IMR-90 (cell line): Measurements from ENCODE around the gene PHC2. TPM values are rescaled to one million over a fixed set of nuclear protein-coding genes. Genes with fewer than 3 reads are reported as not detected.
A peak's percentile ranks its signal among the peaks of the same experiment; 100 is the strongest.

Source experiments
- ATAC-seq: fragments of 200-7000 bp; cut with Tn5 transposase; 2 replicates; pipeline ENCODE4 v1.9.1; 2020; ENCODE audit warnings: low read depth, mild to moderate bottlenecking, moderate library complexity
- BruUV-seq: library from RNA; stranded (reverse); fragments of 400-500 nt; replicated peaks from 2 replicates; lab custom pipeline; 2021; lab: Mats Ljungman, UMichigan
- CTCF ChIA-PET: fragments of 300-600 bp; formaldehyde crosslinking; extraction: SDS; loops from one replicate; lab custom pipeline; 2021; ENCODE audit warnings: antibody characterized with exemption; lab: Yijun Ruan, JAX
- POLR2A ChIA-PET: fragments of 300-600 bp; sonication (Branson Sonifier 250); formaldehyde crosslinking; loops from one replicate; lab custom pipeline; 2022; ENCODE audit warnings: antibody characterized with exemption; ENCODE audit not compliant: unreplicated experiment; lab: Charles Lee
- DNase-seq: peaks from one replicate; pipeline ENCODE4 v3.0.0; 2013
- H2AFZ ChIP-seq: replicated peaks from 2 replicates; pipeline ENCODE3; 2013; ENCODE audit warnings: low read length, mild to moderate bottlenecking; ENCODE audit not compliant: poor library complexity
- H2AK5ac ChIP-seq: 2 replicates; pipeline ENCODE4 v1.6.1; 2013; ENCODE audit warnings: low read depth, low read length, inconsistent platforms
- H2AK9ac ChIP-seq: replicated peaks from 2 replicates; pipeline ENCODE3; 2013; ENCODE audit warnings: mild to moderate bottlenecking, low read depth, low read length, moderate library complexity; ENCODE audit not compliant: poor library complexity
- H2BK120ac ChIP-seq: 2 replicates; pipeline ENCODE4 v1.6.1; 2013; ENCODE audit warnings: low read depth, low read length, inconsistent platforms
- H2BK15ac ChIP-seq: 3 replicates; pipeline ENCODE4 v1.6.1; 2013; ENCODE audit warnings: low read depth, low read length, inconsistent platforms
- H2BK20ac ChIP-seq: 2 replicates; pipeline ENCODE4 v1.6.1; 2013; ENCODE audit warnings: low read depth, mild to moderate bottlenecking, inconsistent platforms, low read length, moderate library complexity
- H2BK5ac ChIP-seq: 2 replicates; pipeline ENCODE4 v1.6.1; 2013; ENCODE audit warnings: mild to moderate bottlenecking, low read depth, low read length, inconsistent platforms; ENCODE audit not compliant: poor library complexity, severe bottlenecking
- H3K14ac ChIP-seq: replicated peaks from 2 replicates; pipeline ENCODE4 v1.6.1; 2013; ENCODE audit warnings: low read depth, low read length, inconsistent platforms
- H3K18ac ChIP-seq: 2 replicates; pipeline ENCODE4 v1.6.1; 2013; ENCODE audit warnings: low read depth, low read length, control low read depth
- H3K23ac ChIP-seq: 2 replicates; pipeline ENCODE4 v1.6.1; 2013; ENCODE audit warnings: low read depth, low read length, inconsistent platforms
- H3K27ac ChIP-seq: 2 replicates; pipeline ENCODE4 v1.5.1; 2013; ENCODE audit warnings: mild to moderate bottlenecking, control low read depth, low read length; ENCODE audit not compliant: insufficient read depth
- H3K27me3 ChIP-seq: 2 replicates; pipeline ENCODE4 v1.6.1; 2013; ENCODE audit warnings: low read length; ENCODE audit not compliant: control insufficient read depth, insufficient read depth
- H3K36me3 ChIP-seq: 2 replicates; pipeline ENCODE4 v1.6.1; 2013; ENCODE audit warnings: low read length, mixed read lengths; ENCODE audit not compliant: control insufficient read depth, insufficient read depth
- H3K4ac ChIP-seq: 2 replicates; pipeline ENCODE4 v1.6.1; 2013; ENCODE audit warnings: low read depth, low read length, inconsistent platforms
- H3K4me1 ChIP-seq: 2 replicates; pipeline ENCODE4 v1.6.1; 2013; ENCODE audit warnings: low read length, mixed read lengths; ENCODE audit not compliant: control insufficient read depth, insufficient read depth
- H3K4me2 ChIP-seq: 2 replicates; pipeline ENCODE4 v1.6.1; 2013; ENCODE audit warnings: low read depth, mild to moderate bottlenecking, control low read depth, low read length, moderate library complexity
- H3K4me3 ChIP-seq: 2 replicates; pipeline ENCODE4 v1.5.1; 2013; ENCODE audit warnings: low read depth, mild to moderate bottlenecking, control low read depth, low read length, moderate library complexity; ENCODE audit not compliant: insufficient read depth
- H3K56ac ChIP-seq: 2 replicates; pipeline ENCODE4 v1.6.1; 2013; ENCODE audit warnings: low read length, inconsistent platforms; ENCODE audit not compliant: insufficient read depth; ENCODE audit errors: extremely low read depth
- H3K79me1 ChIP-seq, 2 experiments: 2 replicates each; pipeline ENCODE4 v1.6.1; 2013; ENCODE audit warnings: low read length in 2 of 2, inconsistent platforms in 1 of 2, low read depth in 1 of 2
- H3K9ac ChIP-seq: 2 replicates; pipeline ENCODE4 v1.6.1; 2013; ENCODE audit warnings: low read depth, low read length, control low read depth
- H3K9me1 ChIP-seq: 2 replicates; pipeline ENCODE4 v1.6.1; 2013; ENCODE audit warnings: low read length, inconsistent platforms; ENCODE audit not compliant: insufficient read depth
- H3K9me3 ChIP-seq: 2 replicates; pipeline ENCODE4 v1.6.1; 2013; ENCODE audit warnings: low read length; ENCODE audit not compliant: control insufficient read depth, insufficient read depth
- H4K20me1 ChIP-seq: 2 replicates; pipeline ENCODE4 v1.6.1; 2013; ENCODE audit warnings: low read length, inconsistent platforms; ENCODE audit not compliant: insufficient read depth
- H4K5ac ChIP-seq: 2 replicates; pipeline ENCODE4 v1.6.1; 2013; ENCODE audit warnings: mild to moderate bottlenecking, low read depth, low read length, control low read depth
- H4K8ac ChIP-seq, 2 experiments: 2 replicates each; pipeline ENCODE4 v1.6.1; 2013; ENCODE audit warnings: low read depth in 2 of 2, low read length in 2 of 2, control low read depth in 1 of 2, inconsistent platforms in 1 of 2
- H4K91ac ChIP-seq: 2 replicates; pipeline ENCODE4 v1.6.1; 2013; ENCODE audit warnings: low read depth, low read length, inconsistent platforms; ENCODE audit not compliant: insufficient read depth
- BHLHE40 ChIP-seq: fragments of 150-350 bp; IDR thresholded peaks from 2 replicates; pipeline ENCODE4 v1.6.1; 2016; ENCODE audit warnings: mild to moderate bottlenecking, low read depth, low read length
- CEBPB ChIP-seq: IDR thresholded peaks from 2 replicates; pipeline ENCODE4 v1.6.1; 2012; ENCODE audit warnings: low read depth, low read length, improper control_type of control experiment
- CHD1 ChIP-seq: IDR thresholded peaks from 2 replicates; pipeline ENCODE4 v1.6.1; 2012; ENCODE audit warnings: low read depth, low read length, improper control_type of control experiment
- FOS ChIP-seq: fragments of 150-350 bp; IDR thresholded peaks from 2 replicates; pipeline ENCODE4 v1.6.1; 2016; ENCODE audit warnings: low read depth, low read length
- MAFK ChIP-seq: IDR thresholded peaks from 2 replicates; pipeline ENCODE4 v1.6.1; 2012; ENCODE audit warnings: low read depth, low read length, improper control_type of control experiment
- MAZ ChIP-seq: IDR thresholded peaks from 2 replicates; pipeline ENCODE4 v1.6.1; 2012; ENCODE audit warnings: low read depth, mild to moderate bottlenecking, low read length, improper control_type of control experiment, moderate library complexity, borderline replicate concordance
- MXI1 ChIP-seq: IDR thresholded peaks from 2 replicates; pipeline ENCODE4 v1.6.1; 2012; ENCODE audit warnings: low read depth, mild to moderate bottlenecking, low read length, moderate library complexity, borderline replicate concordance
- NFE2L2 ChIP-seq: fragments of 150-350 bp; IDR thresholded peaks from 2 replicates; pipeline ENCODE4 v1.6.1; 2016; ENCODE audit warnings: low read depth, mild to moderate bottlenecking, low read length
- POLR2A ChIP-seq: IDR thresholded peaks from 2 replicates; pipeline ENCODE4 v1.6.1; 2012; ENCODE audit warnings: mild to moderate bottlenecking, low read depth, low read length
- RAD21 ChIP-seq: IDR thresholded peaks from 2 replicates; pipeline ENCODE4 v1.6.1; 2012; ENCODE audit warnings: low read length, improper control_type of control experiment
- RCOR1 ChIP-seq: IDR thresholded peaks from 2 replicates; pipeline ENCODE4 v1.6.1; 2012; ENCODE audit warnings: mild to moderate bottlenecking, low read length, improper control_type of control experiment; ENCODE audit not compliant: insufficient replicate concordance
- RFX5 ChIP-seq: IDR thresholded peaks from 2 replicates; pipeline ENCODE4 v1.8.0; 2012; ENCODE audit warnings: low read depth, mild to moderate bottlenecking, low read length, moderate library complexity
- SMC3 ChIP-seq: fragments of 150-350 bp; IDR thresholded peaks from 2 replicates; pipeline ENCODE4 v1.6.1; 2016; ENCODE audit warnings: low read depth, mild to moderate bottlenecking, antibody characterized with exemption, low read length, moderate library complexity
- WGBS, 2 experiments: methylation state at CpG; one replicate each; pipeline versions ENCODE4 v1.1.5 to v1.1.7; 2013; ENCODE audit warnings: missing lambda C conversion rate in 2 of 2; ENCODE audit not compliant: insufficient read length in 1 of 2; ENCODE audit errors: extremely low coverage in 2 of 2; 5-methylcytosine and 5-hydroxymethylcytosine counted together
- dilution Hi-C: fragments of 300-500 bp; cut with HindIII; formaldehyde crosslinking; loops from one replicate; pipeline ENCODE4 v1.14.3; 2018; ENCODE audit warnings: low sequenced_read_pairs; ENCODE audit not compliant: unreplicated experiment
- in situ Hi-C: fragments of 300-500 bp; cut with MboI; formaldehyde crosslinking; loops from 3 replicates; pipeline ENCODE4 v1.14.3; 2019; ENCODE audit warnings: low sequenced_read_pairs, inconsistent platforms, mixed read lengths
- intact Hi-C: fragments of 100-400 bp; cut with micrococcal nuclease; formaldehyde crosslinking; loops from 2 replicates; pipeline ENCODE4 v1.10.0; 2022
- polyA plus RNA-seq, 3 experiments: library from polyadenylated mRNA; depleted of rRNA; stranded (reverse); fragments of >200 nt; gene quantifications; 2 replicates each; pipeline ENCODE4 v1.2.3, GENCODE V29; 2012; ENCODE audit warnings: low replicate concordance in 1 of 3
- total RNA-seq: library from RNA; depleted of rRNA; stranded (reverse); fragments of >200 nt; gene quantifications from 2 replicates; pipeline ENCODE4 v1.2.3, GENCODE V29; 2012
- TF ChIP-seq, protein P1 (sequence below): fragments of 150-350 bp; IDR thresholded peaks from 2 replicates; pipeline ENCODE4 v1.6.1; 2016; ENCODE audit warnings: low read depth, mild to moderate bottlenecking, low read length, moderate library complexity, borderline replicate concordance
- TF ChIP-seq, protein P2 (sequence below): fragments of 150-350 bp; IDR thresholded peaks from 2 replicates; pipeline ENCODE4 v1.6.1; 2017; ENCODE audit warnings: mild to moderate bottlenecking, antibody characterized with exemption, low read length, low read depth

Gene PHC2
- total and polyA plus RNA-seq, 2 of the 4 experiments (the other 2 are of a cell fraction), result 46.4 to 98.1 TPM

DNA sequence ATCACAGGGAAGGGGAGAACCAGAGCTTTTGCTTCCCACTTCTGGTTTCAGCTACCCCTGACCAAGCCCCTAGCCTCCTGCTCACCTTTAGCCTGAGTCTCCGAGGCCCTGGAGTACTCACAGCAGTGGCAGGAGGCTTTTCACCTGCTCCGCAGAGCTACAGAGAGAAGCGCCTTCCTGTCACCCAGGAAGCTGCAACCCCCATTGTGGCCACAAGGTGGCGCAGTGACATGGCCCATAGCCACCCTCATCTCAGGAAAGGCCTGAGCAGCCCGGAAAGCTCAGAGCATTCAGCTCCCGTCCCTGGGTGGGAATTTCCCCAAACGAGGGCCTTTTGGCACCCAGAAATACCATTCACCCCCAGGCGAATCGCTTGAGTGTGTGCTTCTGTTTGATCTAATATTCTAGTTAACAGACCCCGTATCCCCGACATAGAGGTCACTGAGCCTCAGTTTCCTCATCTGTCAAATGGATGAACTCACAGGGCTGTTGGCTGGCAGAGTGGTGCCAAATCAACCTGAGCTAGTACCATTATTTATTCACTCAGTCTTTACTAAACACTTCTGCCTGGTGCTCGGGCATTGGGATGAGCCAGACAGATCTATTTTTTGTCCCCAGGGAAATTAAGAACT lies 135.3 kb downstream of the PHC2 start:
- Histone ChIP-seq H3K4me3 (no peak overlapping the region), H4K5ac (no peak overlapping the region), H3K4ac (no peak overlapping the region), H2BK5ac (no peak overlapping the region), H3K9me1 (peaks cover 4% of the 10 kb centered on the region; the same call in 1 of the 2 replicates), H3K36me3 (peaks cover 31% of the 10 kb centered on the region), H3K56ac (no peak overlapping the region), H4K8ac (0 out of 4 replicates have a peak overlapping the region, but pooled peaks of 1 of the 2 experiments have one; percentile 46), H3K27me3 (no peaks in the 10 kb centered on the region), H3K4me1 (peaks cover 1% of the 10 kb centered on the region; the same call in 1 of the 2 replicates), H3K9ac (no peak overlapping the region), H4K91ac (no peak overlapping the region), H3K23ac (no peak overlapping the region), H3K14ac (no peak overlapping the region), H2BK15ac (no peak overlapping the region), H4K20me1 (peaks cover 11% of the 10 kb centered on the region; the same call in 1 of the 2 replicates), H3K79me1 (peaks cover 0 to 30% of the 10 kb centered on the region in 2 experiments; a peak in 2 of 4 replicates), H2BK20ac (no peak overlapping the region), H3K4me2 (no peak overlapping the region), H3K9me3 (no peaks in the 10 kb centered on the region), H2AK5ac (no peak overlapping the region), H2AK9ac (peak overlapping the region; percentile 87), H3K27ac (no peak overlapping the region), H2AFZ (peak overlapping the region; percentile 76), H3K18ac (no peak overlapping the region), H2BK120ac (peak overlapping the region; percentile 40; the same call in 1 of the 2 replicates)
- DNase-seq, result peak; percentile 73
- ATAC-seq, result peak; percentile 86
- 100% methylated on average over 2 of the region's 12 CpGs; no CpG with 5 or more reads in 1 of the 2 experiments for WGBS, 2 experiments
- intact Hi-C loops, result loop anchor here (1.0 to 5.0 kb wide), 6 partner anchors 52 to 318 kb away; no protein-coding TSS in a partner anchor
- POLR2A ChIA-PET, result no interaction called here
- BruUV-seq, result no TSS peak
- in situ Hi-C loops, result loop anchor here (5.0 to 10.0 kb wide), 3 partner anchors 72 to 319 kb away; no protein-coding TSS in a partner anchor
- CTCF ChIA-PET, result interaction anchor here (0.6 to 2.2 kb wide), 23 partner anchors 10 to 1447 kb away, joined by 3 to 26 read pairs (median 4); partner anchors contain the start of genes A3GALT2 and ZSCAN20
- dilution Hi-C loops, result no loop called here
- TF ChIP-seq CEBPB, result no peak
- TF ChIP-seq MAFK, result no peak
- TF ChIP-seq, protein P1, sequence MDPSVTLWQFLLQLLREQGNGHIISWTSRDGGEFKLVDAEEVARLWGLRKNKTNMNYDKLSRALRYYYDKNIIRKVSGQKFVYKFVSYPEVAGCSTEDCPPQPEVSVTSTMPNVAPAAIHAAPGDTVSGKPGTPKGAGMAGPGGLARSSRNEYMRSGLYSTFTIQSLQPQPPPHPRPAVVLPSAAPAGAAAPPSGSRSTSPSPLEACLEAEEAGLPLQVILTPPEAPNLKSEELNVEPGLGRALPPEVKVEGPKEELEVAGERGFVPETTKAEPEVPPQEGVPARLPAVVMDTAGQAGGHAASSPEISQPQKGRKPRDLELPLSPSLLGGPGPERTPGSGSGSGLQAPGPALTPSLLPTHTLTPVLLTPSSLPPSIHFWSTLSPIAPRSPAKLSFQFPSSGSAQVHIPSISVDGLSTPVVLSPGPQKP, result no peak
- 0 out of 2 replicates have a peak, but pooled peaks have one; percentile 32 for TF ChIP-seq POLR2A
- TF ChIP-seq NFE2L2, result no peak
- no peak for TF ChIP-seq RCOR1
- TF ChIP-seq, protein P2, sequence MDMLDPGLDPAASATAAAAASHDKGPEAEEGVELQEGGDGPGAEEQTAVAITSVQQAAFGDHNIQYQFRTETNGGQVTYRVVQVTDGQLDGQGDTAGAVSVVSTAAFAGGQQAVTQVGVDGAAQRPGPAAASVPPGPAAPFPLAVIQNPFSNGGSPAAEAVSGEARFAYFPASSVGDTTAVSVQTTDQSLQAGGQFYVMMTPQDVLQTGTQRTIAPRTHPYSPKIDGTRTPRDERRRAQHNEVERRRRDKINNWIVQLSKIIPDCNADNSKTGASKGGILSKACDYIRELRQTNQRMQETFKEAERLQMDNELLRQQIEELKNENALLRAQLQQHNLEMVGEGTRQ, result no peak
- TF ChIP-seq MXI1, result no peak
- TF ChIP-seq SMC3, result peak; percentile 97
- no peak for TF ChIP-seq RFX5
- TF ChIP-seq BHLHE40, result no peak
- TF ChIP-seq RAD21, result peak; percentile 89
- TF ChIP-seq FOS, result no peak
- TF ChIP-seq CHD1, result no peak
- TF ChIP-seq MAZ, result peak; percentile 50; the same call in 1 of the 2 replicates
